ENCODE results near the gene CLOCK.

- no peak for TF ChIP-seq TAF1 (IDR thresholded peaks at IDR 0.05; ENCODE audit: borderline replicate concordance, low read depth, low read length)
- no peak for TF ChIP-seq POLR2AphosphoS5 (IDR thresholded peaks at IDR 0.05; ENCODE audit: low read depth, low read length)
- no peak for TF ChIP-seq POLR2A (IDR thresholded peaks at IDR 0.05; ENCODE audit: low read depth, low read length)
Measured at GRCh38 chr4:55447108-55447708, 99.5 kb downstream of the CLOCK start.
